Measurements from ENCODE around the gene DENND1B. TPM values are rescaled to one million over a fixed set of nuclear protein-coding genes. Genes with fewer than 3 reads are reported as not detected.

Gene DENND1B
- total and polyA plus RNA-seq, 2 of the 13 experiments (the other 11 are each of a cell fraction or from before 2014, with no cell fraction given): 2.6 to 5.7 TPM

DNA sequence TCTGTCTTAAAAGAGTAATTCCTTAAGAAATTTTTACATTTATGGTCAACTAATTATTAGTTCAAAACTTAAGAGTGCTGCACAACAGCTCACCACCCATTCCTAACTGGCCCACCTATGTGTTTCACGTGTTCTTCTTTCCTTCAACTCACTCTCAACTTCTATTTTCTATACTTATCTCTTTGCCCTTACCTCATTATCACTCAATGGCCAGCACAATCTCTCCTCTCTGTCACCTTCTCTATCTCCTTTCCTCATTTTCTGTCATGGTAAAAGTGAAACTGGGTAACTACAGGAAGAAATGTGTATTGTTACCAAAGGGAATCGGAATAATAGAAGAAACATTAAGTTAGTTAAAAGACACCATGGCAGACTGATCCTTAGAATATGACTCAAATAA, 43.1 kb downstream of the DENND1B start:
- Histone ChIP-seq H3K79me2 (ENCODE audit: insufficient read depth, low read length) (no peaks in the 10 kb centered on the region), H4K20me1 (ENCODE audit: insufficient read depth, low read length) (no peaks in the 10 kb centered on the region), H3K4me3 (replicated peaks in 1 of 3; ENCODE audit: insufficient read depth in 1 of 3, low read depth in 2 of 3, low read length in 3 of 3) (no peak overlapping the region), H3K9ac (ENCODE audit: insufficient read depth, low read depth, low read length) (no peak overlapping the region), H3K4me1 (ENCODE audit: insufficient read depth, low read length) (peaks cover 35% of the 10 kb centered on the region), H3K4me2 (ENCODE audit: low read depth, low read length) (no peak overlapping the region), H3K9me3 (ENCODE audit: low read length) (no peaks in the 10 kb centered on the region), H3K27me3 (ENCODE audit: control insufficient read depth in 1 of 2, insufficient read depth in 2 of 2, low read length in 2 of 2) (no peaks in the 10 kb centered on the region), H3K27ac (ENCODE audit: extremely low read length, insufficient read depth, low read length) (no peak overlapping the region), H3K36me3 (replicated peaks in 1 of 2; ENCODE audit: control insufficient read depth in 1 of 2, insufficient read depth in 2 of 2, low read length in 2 of 2) (no peaks in the 10 kb centered on the region), H2AFZ (ENCODE audit: low read length) (no peak overlapping the region)
- DNase-seq (ENCODE audit: low spot score): no peak
- no peak for FAIRE-seq
- TF ChIP-seq NR2F1 (CRISPR knock-in tag; IDR thresholded peaks at IDR 0.05): no peak
- TF ChIP-seq ZNF329 (CRISPR knock-in tag; IDR thresholded peaks at IDR 0.05; ENCODE audit: low read depth): no peak
- TF ChIP-seq ZNF3 (CRISPR knock-in tag; IDR thresholded peaks at IDR 0.05): no peak
- TF ChIP-seq ATAD3A (CRISPR knock-in tag; IDR thresholded peaks at IDR 0.05): no peak
- no peak for TF ChIP-seq ATF3 (CRISPR knock-in tag; IDR thresholded peaks at IDR 0.05)
- TF ChIP-seq REPIN1 (CRISPR knock-in tag; IDR thresholded peaks at IDR 0.05; ENCODE audit: borderline replicate concordance, low read depth): no peak
- TF ChIP-seq NPAS2 (CRISPR knock-in tag; IDR thresholded peaks at IDR 0.05; ENCODE audit: borderline replicate concordance): no peak
- TF ChIP-seq, protein P1, sequence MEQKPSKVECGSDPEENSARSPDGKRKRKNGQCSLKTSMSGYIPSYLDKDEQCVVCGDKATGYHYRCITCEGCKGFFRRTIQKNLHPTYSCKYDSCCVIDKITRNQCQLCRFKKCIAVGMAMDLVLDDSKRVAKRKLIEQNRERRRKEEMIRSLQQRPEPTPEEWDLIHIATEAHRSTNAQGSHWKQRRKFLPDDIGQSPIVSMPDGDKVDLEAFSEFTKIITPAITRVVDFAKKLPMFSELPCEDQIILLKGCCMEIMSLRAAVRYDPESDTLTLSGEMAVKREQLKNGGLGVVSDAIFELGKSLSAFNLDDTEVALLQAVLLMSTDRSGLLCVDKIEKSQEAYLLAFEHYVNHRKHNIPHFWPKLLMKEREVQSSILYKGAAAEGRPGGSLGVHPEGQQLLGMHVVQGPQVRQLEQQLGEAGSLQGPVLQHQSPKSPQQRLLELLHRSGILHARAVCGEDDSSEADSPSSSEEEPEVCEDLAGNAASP (CRISPR knock-in tag; IDR thresholded peaks at IDR 0.05; ENCODE audit: borderline replicate concordance): no peak
- TF ChIP-seq ZNF773 (CRISPR knock-in tag; IDR thresholded peaks at IDR 0.05; ENCODE audit: borderline replicate concordance): no peak
- TF ChIP-seq KDM1A (CRISPR knock-in tag; IDR thresholded peaks at IDR 0.05): no peak
- TF ChIP-seq, protein P2, sequence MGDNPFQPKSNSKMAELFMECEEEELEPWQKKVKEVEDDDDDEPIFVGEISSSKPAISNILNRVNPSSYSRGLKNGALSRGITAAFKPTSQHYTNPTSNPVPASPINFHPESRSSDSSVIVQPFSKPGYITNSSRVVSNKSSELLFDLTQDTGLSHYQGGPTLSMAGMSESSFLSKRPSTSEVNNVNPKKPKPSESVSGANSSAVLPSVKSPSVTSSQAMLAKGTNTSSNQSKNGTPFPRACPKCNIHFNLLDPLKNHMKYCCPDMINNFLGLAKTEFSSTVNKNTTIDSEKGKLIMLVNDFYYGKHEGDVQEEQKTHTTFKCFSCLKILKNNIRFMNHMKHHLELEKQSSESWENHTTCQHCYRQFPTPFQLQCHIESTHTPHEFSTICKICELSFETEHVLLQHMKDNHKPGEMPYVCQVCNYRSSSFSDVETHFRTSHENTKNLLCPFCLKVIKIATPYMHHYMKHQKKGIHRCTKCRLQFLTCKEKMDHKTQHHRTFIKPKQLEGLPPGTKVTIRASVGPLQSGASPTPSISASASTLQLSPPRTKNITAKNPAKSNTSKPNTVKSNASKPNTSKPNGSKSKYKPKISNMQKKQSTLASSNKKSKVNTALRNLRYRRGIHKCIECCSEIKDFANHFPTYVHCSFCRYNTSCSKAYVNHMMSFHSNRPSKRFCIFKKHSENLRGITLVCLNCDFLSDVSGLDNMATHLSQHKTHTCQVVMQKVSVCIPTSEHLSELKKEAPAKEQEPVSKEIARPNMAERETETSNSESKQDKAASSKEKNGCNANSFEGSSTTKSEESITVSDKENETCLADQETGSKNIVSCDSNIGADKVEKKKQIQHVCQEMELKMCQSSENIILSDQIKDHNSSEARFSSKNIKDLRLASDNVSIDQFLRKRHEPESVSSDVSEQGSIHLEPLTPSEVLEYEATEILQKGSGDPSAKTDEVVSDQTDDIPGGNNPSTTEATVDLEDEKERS (CRISPR knock-in tag; IDR thresholded peaks at IDR 0.05): no peak
- no peak for TF ChIP-seq HINFP (CRISPR knock-in tag; IDR thresholded peaks at IDR 0.05; ENCODE audit: low read depth)
- no peak for TF ChIP-seq ZNF800 (CRISPR knock-in tag; IDR thresholded peaks at IDR 0.05)
- TF ChIP-seq JUNB (CRISPR knock-in tag; IDR thresholded peaks at IDR 0.05; ENCODE audit: borderline replicate concordance): no peak
- TF ChIP-seq ZNF652 (CRISPR knock-in tag; IDR thresholded peaks at IDR 0.05; ENCODE audit: borderline replicate concordance, low read depth): no peak
- no peak for TF ChIP-seq NFKBIZ (CRISPR knock-in tag; IDR thresholded peaks at IDR 0.05)
- no peak for TF ChIP-seq ZKSCAN5 (CRISPR knock-in tag; IDR thresholded peaks at IDR 0.05)
- BruUV-seq (replicated peaks): no TSS peak
- CTCF ChIA-PET (ENCODE audit: low intra/inter-chr PET ratio, low total read pairs): no interaction called here
- intact Hi-C loops (cut with micrococcal nuclease; ENCODE audit: unreplicated experiment) (loop anchor here (2.0 kb wide), 1 partner anchor 39 kb away; no protein-coding TSS in a partner anchor), in situ Hi-C loops (cut with HindIII; ENCODE audit: extremely low pct_ligation_motif_present, low pct_unique_long_range_greater_than_20kb) (no loop called here)
- ATAC-seq: no peak
- POLR2A ChIA-PET: no interaction called here
- 95% methylated on average over 2 of the region's 2 CpGs for WGBS (ENCODE audit: low lambda C conversion rate)
